Activated CD4-positive, alpha-beta T cell treated with anti-CD3 and anti-CD28 coated beads for 1 hour (primary cell): ENCODE results near the gene MORF4L1.
"Not testable (repeated sequence)": the region's sequence is repeated elsewhere in the genome, so short reads cannot be mapped to it uniquely, and the experiment has no call there.

ENCODE experiments used
- DNase-seq: peaks from one replicate; pipeline ENCODE4 v3.0.0-alpha.2; 2020

Gene MORF4L1

DNA sequence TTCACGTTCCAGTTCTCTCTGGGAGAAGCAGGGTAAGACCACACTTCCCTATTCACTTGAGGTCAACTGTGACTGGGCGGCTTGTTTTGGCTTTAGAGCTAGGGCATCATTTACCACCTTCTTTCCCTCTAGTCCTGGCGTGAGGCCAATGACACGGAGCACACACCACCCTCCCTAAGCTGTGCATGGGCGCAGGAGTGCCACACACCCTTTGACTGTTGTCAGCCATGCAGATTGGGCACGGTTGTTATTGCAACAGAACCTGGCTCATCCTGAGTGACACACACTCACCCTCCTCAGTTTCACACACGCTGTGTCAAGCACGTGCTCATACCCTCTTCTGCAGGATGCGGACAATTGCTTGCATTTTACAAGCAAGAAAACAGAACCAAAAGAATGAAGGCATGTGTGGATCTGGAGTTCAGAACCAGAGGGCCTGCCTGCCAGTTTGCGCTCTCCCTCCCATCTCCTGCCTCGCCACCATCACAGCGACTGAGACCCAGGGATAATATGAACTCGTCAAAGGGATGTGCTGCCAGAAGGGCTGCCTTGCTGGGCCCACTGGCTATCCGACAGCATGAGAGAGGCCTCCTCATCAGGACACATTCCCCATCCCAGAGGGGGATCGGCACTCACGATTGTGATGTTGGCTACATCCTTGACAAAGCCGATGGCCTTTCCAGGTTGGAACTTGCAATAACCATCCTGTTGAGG, 54.5 kb downstream of the MORF4L1 start:
- DNase-seq, result no peak

DNA sequence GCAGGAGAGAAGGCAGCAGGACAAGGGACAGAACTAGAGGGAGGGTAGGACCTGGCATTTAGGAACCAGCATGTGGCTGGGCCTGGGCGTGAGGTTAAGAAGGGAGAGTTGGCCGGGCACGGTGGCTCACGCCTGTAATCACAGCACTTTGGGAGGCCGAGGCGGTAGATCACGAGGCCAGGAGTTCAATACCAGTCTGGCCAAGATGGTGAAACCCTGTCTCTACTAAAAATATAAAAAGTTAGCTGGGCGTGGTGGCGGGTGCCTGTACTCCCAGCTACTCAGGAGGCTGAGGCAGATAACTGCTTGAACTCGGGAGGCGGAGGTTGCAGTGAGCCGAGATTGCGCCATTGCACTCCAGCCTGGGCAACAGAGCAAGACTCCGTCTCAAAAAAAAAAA, 55.5 kb downstream of the MORF4L1 start:
- not testable (repeated sequence) for DNase-seq

- no peak for DNase-seq
These were observed 56.0 kb downstream of the MORF4L1 start for GRCh38 chr15:78928616-78929093.

GRCh38 chr15:78929536-78930264, 57.0 kb downstream of the MORF4L1 start:
- DNase-seq, result no peak

DNA sequence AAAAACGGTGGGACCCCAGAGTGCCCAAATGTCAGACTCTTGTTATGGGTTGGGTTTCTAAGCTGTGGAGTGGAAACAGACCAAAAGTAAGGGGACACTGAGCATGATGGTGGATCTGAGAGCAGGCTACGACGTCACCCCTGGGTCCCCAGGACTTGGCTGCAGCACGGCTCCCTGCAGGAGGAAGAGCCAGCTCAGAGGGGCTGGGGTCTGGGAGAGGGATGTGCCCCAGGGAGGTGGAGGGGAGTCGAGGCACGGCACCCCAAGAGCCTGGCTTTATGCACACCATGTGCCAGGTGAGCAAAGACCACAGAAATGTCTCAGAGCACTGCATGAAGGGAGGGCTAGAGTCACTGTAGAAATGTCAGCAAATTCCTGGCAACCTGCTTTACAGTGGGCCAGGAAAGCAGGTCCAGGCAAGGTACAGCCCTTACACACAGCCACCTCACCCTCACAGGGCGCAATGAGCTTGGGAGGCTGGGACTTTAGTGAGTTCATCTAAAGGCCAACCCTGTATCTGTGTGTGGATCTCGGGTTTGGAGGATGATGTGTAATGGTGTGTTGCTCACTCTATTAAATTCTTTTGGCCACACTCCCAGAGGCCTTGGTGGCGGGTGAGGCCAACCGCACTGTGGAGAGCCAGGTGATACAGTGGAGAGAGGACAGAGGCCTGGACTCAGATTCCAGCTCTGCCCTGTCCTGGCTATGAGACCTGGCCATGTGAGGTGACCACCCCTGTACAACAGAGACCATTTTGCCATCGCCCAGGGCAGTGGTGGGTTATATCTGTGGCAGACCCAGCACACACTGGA, 58.1 kb downstream of the MORF4L1 start:
- DNase-seq, result no peak

DNA sequence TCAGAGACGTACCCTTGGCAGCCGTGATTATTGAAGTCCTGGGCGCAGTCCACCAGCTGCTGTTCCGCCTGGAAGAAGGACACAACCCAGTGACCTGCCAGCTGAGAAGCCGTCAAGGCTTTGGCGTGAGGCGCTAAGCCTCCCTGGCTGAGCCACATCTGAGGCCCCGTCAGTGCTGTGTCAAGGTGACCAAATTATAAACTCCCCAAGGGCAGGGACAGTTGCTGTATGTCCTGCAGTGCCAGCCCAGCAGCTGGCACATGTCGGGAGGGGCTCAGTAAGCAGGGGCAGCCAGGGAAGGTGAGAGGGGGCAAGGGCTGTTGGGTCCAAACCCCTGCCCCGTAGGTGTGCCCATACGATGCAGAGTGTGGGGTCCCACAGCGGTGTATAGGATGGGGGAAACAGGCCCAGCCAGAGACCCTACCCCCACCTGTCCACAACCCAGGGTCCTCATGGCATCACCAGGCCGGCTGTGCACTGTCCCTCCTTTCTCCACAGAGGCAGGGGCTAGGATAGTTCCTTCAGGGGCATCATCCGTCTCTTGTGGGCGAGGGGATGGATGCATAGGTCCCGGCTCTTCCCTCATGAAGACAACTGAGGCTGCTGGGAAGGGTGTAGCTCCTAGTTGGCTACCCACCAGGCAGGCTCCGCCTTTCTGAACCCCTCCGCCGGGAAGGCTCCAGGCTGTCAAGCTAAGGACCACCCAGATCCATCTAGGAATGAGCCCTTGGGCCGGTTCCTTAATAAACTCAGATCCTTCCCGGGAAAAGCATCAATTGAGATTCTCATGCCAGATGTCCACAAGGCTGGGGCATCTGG, 59.0 kb downstream of the MORF4L1 start:
- DNase-seq, result no peak

DNA sequence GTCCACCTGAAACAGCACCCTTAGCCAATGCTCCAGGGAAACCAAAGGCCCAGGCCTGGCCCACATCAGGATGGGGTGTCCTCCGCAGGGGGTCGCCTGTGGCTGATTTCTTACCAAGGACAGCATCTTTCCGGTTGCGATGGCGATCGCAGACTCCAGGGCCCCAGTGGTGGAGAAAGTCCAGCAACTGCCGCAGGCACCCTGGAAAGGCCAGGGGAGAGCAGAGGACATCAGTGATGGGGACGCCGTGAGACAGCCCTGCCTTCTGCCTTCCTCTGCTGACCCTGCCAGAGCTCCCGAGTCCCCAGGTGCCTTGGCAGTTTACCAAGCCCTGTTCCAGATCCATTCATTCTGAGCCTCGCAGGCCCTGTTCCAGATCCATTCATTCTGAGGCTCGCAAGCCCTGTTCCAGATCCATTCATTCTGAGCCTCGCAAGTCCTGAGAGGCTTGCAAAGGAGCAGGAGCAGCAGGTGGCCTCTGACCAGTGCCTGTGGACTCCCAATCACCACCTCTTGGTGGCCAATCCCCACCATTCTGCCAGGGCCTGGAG, 59.6 kb downstream of the MORF4L1 start:
- DNase-seq, result no peak

GRCh38 chr15:78933187-78933822, 60.6 kb downstream of the MORF4L1 start:
- no peak for DNase-seq

- DNase-seq, result no peak
These were observed 61.3 kb downstream of the MORF4L1 start for GRCh38 chr15:78933823-78934654.

- no peak for DNase-seq
These were observed 61.9 kb downstream of the MORF4L1 start for GRCh38 chr15:78934655-78935023.

DNA sequence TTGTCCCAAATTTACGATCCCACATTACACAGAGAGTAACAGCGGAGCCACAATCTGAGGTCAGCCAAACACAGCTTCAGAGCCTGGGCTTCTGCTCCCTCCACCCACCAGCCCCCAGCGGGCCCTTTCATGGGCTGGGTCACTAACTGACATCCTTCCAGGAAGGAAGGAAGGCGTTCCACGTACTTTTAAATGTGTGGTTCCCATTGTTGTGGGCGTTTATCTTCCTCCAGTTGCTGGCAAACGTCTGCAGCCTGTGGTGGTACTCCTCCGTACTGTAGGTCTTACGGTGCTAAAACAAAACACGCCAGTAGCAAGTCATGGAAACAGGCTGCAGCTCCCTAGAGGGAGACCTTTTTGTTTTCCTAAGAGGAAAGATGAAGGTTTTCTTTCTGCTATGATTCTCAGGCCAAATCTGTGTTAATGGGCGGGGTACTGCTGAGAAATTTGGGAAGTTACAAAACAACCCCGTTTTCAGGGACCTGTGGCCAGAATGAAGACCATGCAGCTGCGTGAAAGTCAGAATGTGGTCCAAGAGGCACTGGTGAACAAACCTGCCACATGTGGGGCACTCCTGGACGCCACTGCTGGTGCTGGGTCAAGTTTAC, 64.5 kb downstream of the MORF4L1 start:
- DNase-seq, result no peak

DNA sequence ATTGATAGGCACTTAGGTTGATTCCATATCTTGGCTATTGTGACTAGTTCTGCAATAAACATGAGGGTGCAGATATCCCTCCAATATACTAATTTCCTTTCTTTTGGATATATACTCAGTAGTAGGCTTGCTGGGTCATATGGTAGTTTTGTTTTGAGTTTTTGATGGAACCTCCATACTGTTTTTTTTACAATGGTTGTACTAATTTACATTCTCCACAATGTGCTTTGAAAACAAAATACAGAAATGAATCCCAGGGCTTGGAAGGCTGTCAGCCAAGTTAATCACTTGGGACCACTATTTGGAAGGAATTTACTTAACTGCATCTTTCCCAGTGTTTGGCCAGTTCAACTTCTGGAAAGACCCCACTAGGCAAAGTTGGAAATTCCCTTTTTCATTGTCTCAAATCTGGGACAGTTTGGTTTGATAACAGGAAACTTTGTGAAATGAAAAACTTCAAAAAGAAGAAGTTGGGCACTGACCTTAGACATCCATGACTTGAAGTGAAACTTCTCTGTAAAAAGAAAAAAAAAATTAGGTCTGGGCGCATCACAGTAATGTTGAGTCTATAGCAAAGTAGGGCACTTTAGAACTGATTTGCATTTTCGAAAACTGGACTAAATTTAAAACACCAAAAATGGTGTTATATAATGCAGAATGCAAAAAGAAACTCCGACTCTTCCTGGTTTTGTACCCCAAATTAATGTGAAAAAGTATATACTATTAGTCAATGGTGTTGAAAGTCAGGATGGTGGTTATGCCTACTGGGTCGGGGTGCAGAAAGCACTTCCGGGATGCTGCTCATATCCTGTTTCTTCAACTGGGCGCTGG, 66.2 kb downstream of the MORF4L1 start:
- DNase-seq, result no peak

GRCh38 chr15:78942741-78943140, 70.1 kb downstream of the MORF4L1 start:
- no peak for DNase-seq

- DNase-seq, result no peak
These were observed 71.0 kb downstream of the MORF4L1 start for GRCh38 chr15:78943692-78944091.

DNA sequence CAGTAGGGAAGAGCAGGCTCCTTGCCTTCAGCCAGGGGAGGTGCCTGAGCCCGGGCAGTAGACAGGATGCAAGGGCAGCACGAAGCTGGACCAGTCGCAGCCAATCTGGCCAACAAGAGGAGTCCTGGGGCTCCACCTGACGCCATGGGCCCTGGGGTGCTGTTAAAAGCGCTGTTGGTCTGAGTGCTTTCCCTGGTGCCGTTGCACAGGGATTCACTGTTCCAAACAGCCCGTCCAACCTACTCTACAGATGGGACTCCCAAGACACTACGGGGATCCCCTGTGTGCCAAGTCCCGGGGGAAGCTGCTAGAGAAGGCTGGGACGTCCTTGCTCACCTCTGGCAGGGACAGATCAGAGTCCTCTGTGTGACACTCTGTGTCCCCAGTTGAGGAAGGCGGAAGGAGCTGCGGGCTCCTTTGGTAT, 71.5 kb downstream of the MORF4L1 start:
- DNase-seq, result no peak

GRCh38 chr15:78944669-78945407, 72.1 kb downstream of the MORF4L1 start, which contains the start of gene CTSH:
Gene CTSH (minus strand): TSS chr15:78945046. CDS start chr15:78944981, 65 bp downstream.
- DNase-seq, result peak; percentile 56

DNA sequence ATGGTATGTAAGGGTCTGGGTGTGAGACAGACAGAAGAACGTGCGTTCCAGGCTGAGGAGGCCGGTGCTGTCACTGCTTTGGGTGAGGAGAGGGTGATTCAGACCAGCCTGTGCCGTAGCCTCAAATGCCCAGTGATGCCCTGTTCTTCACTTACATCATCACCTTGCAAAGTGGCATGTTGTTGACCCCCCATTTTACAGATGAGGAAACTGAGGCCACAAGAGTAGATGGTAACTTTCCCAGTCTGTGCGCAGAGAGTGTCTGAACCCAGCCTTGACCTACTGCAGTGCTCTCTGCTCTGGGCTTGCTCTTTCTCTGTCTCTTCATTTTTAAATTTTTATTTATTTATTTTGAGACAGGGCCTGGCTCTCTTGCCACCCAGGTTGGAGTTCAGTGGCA, 73.8 kb downstream of the MORF4L1 start:
- no peak for DNase-seq

DNA sequence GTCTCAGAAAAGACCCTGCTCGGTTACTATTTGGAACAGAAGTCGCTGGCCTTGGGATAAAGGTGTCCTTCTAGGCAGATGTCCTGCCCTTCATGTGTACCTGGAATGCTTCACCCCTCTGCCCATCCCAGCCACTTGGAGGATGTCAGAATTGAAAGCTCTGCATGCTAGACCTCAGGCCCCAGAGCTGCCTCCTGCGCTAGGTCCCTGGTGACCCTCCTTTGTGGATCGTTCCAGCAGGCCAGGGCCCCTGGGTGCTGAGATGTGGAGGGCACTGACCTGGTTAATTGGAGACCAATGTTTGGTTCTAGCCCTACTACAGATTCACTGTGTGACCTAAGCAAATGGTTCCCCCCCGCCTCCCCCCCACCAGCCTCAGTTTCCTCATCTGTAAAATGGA, 74.8 kb downstream of the MORF4L1 start:
- DNase-seq, result no peak
